Transverse colon (tissue), 4 donors: ENCODE results near the gene NFIA. TPM values are rescaled to one million over a fixed set of nuclear protein-coding genes. Genes with fewer than 3 reads are reported as not detected.
"Not testable (repeated sequence)": the region's sequence is repeated elsewhere in the genome, so short reads cannot be mapped to it uniquely, and the experiment has no call there.

Experiments used
- DNase-seq: peaks from one replicate; pipeline ENCODE4 v3.0.0-alpha.2; 2019
- H3K27ac ChIP-seq, 4 donors: fragments of 200-600 bp; sonication (generic); 2 replicates each; pipeline ENCODE4 v1.5.1; 2016 to 2018; ENCODE audit warnings: inconsistent platforms in 4 of 4
- H3K27me3 ChIP-seq: fragments of 200-600 bp; sonication (generic); 2 replicates; pipeline ENCODE4 v1.5.1; 2017; ENCODE audit warnings: inconsistent platforms
- H3K36me3 ChIP-seq, 4 donors: fragments of 200-600 bp; sonication (generic); 2 replicates each; pipeline ENCODE4 v1.5.1; 2017 to 2019; ENCODE audit warnings: inconsistent platforms in 4 of 4
- H3K4me1 ChIP-seq, 4 donors: fragments of 200-600 bp; sonication (generic); 2 replicates each; pipeline ENCODE4 v1.5.1; 2017 to 2020; ENCODE audit warnings: inconsistent platforms in 4 of 4
- H3K4me3 ChIP-seq, 4 donors: fragments of 200-600 bp; sonication (generic); 1 replicate in 1 of 4; 2 replicates in 3 of 4; pipeline versions ENCODE4 v1.5.1 to v1.6.1; 2017 to 2019; ENCODE audit warnings: inconsistent platforms in 4 of 4
- H3K9me3 ChIP-seq, 2 donors: fragments of 200-600 bp; sonication (generic); 2 replicates each; pipeline ENCODE4 v1.5.1; 2017 to 2019; ENCODE audit warnings: inconsistent platforms in 2 of 2
- EP300 ChIP-seq: sonication (generic); formaldehyde crosslinking; IDR thresholded peaks from one replicate; pipeline ENCODE4 v1.6.1; 2017; ENCODE audit warnings: antibody characterized with exemption, low read depth
- POLR2A ChIP-seq: fragments of 450-650 bp; IDR thresholded peaks from one replicate; pipeline ENCODE4 v1.6.1; 2016; ENCODE audit warnings: antibody characterized with exemption, mild to moderate bottlenecking, moderate library complexity
- POLR2AphosphoS5 ChIP-seq, 3 donors: sonication (generic); formaldehyde crosslinking; IDR thresholded peaks; one replicate each; pipeline ENCODE4 v1.6.1; 2016; ENCODE audit warnings: antibody characterized with exemption in 3 of 3
- WGBS, 2 donors: methylation state at CpG; one replicate each; pipeline ENCODE4 v1.1.5; 2018; ENCODE audit warnings: low coverage in 1 of 2; 5-methylcytosine and 5-hydroxymethylcytosine counted together
- in situ Hi-C, 4 donors: fragments of 200-750 bp; cut with MboI; loops; one replicate each; pipeline versions ENCODE4 v1.15.0 to v1.15.1; 2017; ENCODE audit warnings: low sequenced_read_pairs in 3 of 4, low pct_ligation_motif_present in 1 of 4, low pct_unique_long_range_greater_than_20kb in 1 of 4
- intact Hi-C: fragments of 100-400 bp; cut with DNase I; formaldehyde crosslinking; loops from one replicate; pipeline ENCODE4 v1.15.1; 2023; ENCODE audit warnings: low total_unique reads
- total RNA-seq, 4 donors: library from RNA; depleted of rRNA; stranded (reverse); fragments of >200 nt; gene quantifications; one replicate each; pipeline ENCODE4 v1.1.0, GENCODE V29; 2016
- TF ChIP-seq, protein P1 (sequence below), 5 experiments: fragments of 200-600 bp in 3 of 5; fragments of 450-650 bp in 2 of 5; sonication (generic) in 3 of 5; IDR thresholded peaks; 1 replicate in 2 of 5; 2 replicates in 3 of 5; pipeline ENCODE4 v1.5.1; 2016 to 2017; ENCODE audit warnings: antibody characterized with exemption in 5 of 5, inconsistent platforms in 3 of 5, mild to moderate bottlenecking in 2 of 5, moderate library complexity in 1 of 5

Gene NFIA
- total RNA-seq, 4 donors from 2014 or later, result 17.3 to 37.2 (median 29.8) TPM

DNA sequence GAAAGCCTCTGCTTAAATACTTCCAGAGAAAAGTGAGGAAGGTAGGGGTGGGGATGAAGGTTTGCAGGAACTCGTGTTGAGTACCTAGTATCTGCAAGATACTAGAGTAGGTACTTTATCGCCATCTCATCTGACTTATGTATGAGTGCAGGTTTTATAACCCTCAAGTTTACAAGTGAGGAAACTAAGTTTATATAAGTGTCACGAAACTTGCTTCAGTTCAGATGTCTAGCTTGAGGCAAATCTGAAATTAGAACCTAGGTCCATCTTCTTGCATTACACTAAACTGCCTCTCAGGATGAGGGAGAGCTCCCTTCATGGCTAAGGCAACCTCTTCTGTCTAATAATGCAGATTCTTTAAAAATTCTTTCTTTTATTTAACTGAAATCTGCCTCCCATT lies 43.5 kb downstream of the NFIA start:
- no peaks in the 10 kb centered on the region for H3K27me3 ChIP-seq
- peak overlapping the region in 1 of 4 donors; percentile 20 for H3K27ac ChIP-seq
- no peaks in the 10 kb centered on the region for H3K36me3 ChIP-seq
- no peak overlapping the region for H3K4me3 ChIP-seq
- TF ChIP-seq, protein P1, sequence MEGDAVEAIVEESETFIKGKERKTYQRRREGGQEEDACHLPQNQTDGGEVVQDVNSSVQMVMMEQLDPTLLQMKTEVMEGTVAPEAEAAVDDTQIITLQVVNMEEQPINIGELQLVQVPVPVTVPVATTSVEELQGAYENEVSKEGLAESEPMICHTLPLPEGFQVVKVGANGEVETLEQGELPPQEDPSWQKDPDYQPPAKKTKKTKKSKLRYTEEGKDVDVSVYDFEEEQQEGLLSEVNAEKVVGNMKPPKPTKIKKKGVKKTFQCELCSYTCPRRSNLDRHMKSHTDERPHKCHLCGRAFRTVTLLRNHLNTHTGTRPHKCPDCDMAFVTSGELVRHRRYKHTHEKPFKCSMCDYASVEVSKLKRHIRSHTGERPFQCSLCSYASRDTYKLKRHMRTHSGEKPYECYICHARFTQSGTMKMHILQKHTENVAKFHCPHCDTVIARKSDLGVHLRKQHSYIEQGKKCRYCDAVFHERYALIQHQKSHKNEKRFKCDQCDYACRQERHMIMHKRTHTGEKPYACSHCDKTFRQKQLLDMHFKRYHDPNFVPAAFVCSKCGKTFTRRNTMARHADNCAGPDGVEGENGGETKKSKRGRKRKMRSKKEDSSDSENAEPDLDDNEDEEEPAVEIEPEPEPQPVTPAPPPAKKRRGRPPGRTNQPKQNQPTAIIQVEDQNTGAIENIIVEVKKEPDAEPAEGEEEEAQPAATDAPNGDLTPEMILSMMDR (IDR thresholded peaks at IDR 0.05), result no peak
- TF ChIP-seq EP300, result no peak
- TF ChIP-seq POLR2AphosphoS5 (IDR thresholded peaks at IDR 0.05), result no peak
- no peak for TF ChIP-seq POLR2A
- WGBS, 2 donors, result 44 to 49% methylated on average over 2 to 3 of the region's 3 CpGs
- no peaks in the 10 kb centered on the region for H3K9me3 ChIP-seq
- in situ Hi-C loops, result no loop called here
- no peak for DNase-seq
- intact Hi-C loops, result no loop called here
- peaks cover 0 to 20% (median 6%) of the 10 kb centered on the region in 4 donors for H3K4me1 ChIP-seq

DNA sequence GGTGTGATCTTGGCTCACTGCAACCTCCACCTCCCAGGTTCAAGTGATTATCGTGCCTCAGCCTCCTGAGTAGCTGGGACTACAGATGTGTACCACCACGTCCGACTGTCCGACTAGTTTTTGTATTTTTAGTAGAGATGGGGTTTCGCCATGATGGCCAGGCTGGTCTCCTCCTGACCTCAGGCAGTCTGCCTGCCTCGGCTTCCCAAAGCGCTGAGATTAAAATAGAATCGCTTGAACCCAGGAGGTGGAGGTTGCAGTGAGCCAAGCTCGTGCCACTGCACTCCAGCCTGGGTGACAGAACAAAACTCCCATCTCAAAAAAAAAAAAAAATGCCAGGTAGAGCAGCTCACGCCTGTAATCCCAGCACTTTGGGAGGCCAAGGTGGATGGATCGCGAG lies 44.5 kb downstream of the NFIA start:
- intact Hi-C loops, result loop anchor here (1.0 kb wide), 1 partner anchor 62 kb away; no protein-coding TSS in a partner anchor
- in situ Hi-C loops, H3K9me3 ChIP-seq, H3K27ac ChIP-seq, H3K4me3 ChIP-seq, DNase-seq, H3K27me3 ChIP-seq, H3K36me3 ChIP-seq: not testable (repeated sequence)
- H3K4me1 ChIP-seq, result peaks cover 4 to 20% (median 6%) of the 10 kb centered on the region in 4 donors
- 93 to 95% methylated on average over 4 to 12 of the region's 12 CpGs for WGBS, 2 donors

DNA sequence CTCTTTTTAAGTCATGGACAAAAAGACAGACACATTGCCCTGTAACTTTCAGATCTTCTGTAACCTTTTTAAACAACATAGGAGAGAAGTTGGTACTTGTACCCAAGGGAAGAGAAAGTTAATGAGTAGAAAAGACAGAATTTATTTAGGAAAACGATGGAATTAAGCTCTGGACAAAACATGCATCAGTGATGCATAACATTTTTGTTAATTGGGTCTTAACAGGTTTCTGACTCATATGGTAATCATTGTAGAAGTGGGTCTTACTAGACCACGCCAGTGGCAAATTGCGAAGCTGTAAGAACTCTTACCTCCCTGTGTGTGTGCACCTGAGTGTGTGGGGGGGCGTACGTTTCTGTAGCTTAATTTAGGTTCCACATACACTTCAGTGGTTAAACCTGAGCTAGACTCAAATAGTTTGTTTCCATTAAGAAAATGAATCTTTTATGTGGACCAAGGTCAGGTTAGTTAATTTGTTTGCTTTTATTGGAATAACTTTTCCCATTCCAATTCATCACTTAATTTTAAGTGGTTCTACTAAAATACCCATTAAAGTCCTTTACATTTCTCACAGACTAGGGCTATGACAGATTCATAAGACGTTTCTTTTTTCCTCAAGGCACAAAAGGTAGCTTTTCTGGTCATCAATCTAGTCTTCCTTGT lies 48.1 kb downstream of the NFIA start:
- TF ChIP-seq, protein P1 (IDR thresholded peaks at IDR 0.05), result no peak
- TF ChIP-seq EP300 (no peak), POLR2AphosphoS5 (IDR thresholded peaks at IDR 0.05) (no peak)
- WGBS, 2 donors, result 83% methylated on average over 6 of the region's 6 CpGs
- in situ Hi-C loops, result no loop called here
- DNase-seq, result no peak
- peaks cover 11 to 36% (median 21%) of the 10 kb centered on the region in 4 donors for H3K4me1 ChIP-seq
- no peak overlapping the region for H3K27ac ChIP-seq
- no peaks in the 10 kb centered on the region for H3K27me3 ChIP-seq
- no peaks in the 10 kb centered on the region for H3K36me3 ChIP-seq
- H3K4me3 ChIP-seq, result no peak overlapping the region
- H3K9me3 ChIP-seq, result no peaks in the 10 kb centered on the region
- intact Hi-C loops, result no loop called here

DNA sequence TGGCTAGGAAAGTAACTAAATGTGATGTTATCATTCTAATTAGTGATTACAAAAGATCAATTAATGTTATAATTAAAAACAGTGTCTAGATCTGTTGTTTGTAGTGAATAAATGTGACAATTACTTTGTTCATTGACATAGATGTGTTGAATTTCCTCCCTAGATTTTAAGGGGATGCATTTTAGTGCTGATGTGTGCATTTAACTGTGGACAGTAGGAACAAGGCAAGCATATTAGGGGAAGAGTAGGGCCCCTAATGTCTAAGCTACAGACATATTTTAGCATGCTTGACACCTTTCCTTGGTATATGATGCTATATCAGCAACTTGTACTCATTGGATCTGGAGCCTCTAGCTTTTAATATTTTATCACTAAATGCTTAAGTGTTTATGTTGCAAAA lies 48.9 kb downstream of the NFIA start:
- no peak for DNase-seq
- Histone ChIP-seq H3K9me3 (no peaks in the 10 kb centered on the region), H3K36me3 (no peaks in the 10 kb centered on the region), H3K4me3 (no peak overlapping the region), H3K4me1 (peaks cover 8 to 29% (median 21%) of the 10 kb centered on the region in 4 donors), H3K27me3 (no peaks in the 10 kb centered on the region), H3K27ac (no peak overlapping the region)
- TF ChIP-seq, protein P1 (IDR thresholded peaks at IDR 0.05), result no peak
- TF ChIP-seq EP300, result no peak
- TF ChIP-seq POLR2A, result no peak
- no peak for TF ChIP-seq POLR2AphosphoS5 (IDR thresholded peaks at IDR 0.05)
- in situ Hi-C loops (no loop called here), intact Hi-C loops (no loop called here)

DNA sequence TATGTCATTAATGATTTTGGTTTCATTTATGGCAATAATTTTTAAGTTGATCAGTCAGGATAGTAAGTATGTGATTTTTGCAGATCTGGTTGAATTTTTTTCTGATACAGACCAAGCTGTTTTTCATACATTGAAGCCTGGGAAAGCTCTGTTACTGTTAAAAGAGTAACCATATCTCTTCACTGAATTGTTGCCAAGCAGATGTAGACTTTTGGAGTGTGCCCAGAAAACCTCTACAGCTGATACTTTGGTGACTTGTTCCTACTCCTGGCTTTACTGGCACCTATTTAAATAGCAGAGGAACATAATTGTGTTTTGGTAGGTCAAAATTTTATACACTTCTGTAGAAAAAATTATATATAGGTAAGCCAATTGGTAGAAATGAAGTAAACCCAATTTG lies 49.4 kb downstream of the NFIA start:
- TF ChIP-seq EP300 (no peak), POLR2AphosphoS5 (IDR thresholded peaks at IDR 0.05) (no peak)
- TF ChIP-seq, protein P1 (IDR thresholded peaks at IDR 0.05), result no peak
- Histone ChIP-seq H3K27ac (peak overlapping the region; percentile 66 to 78 (median 78)), H3K4me3 (no peak overlapping the region), H3K4me1 (peaks cover 8 to 29% (median 21%) of the 10 kb centered on the region in 4 donors), H3K9me3 (no peaks in the 10 kb centered on the region), H3K27me3 (no peaks in the 10 kb centered on the region), H3K36me3 (no peaks in the 10 kb centered on the region)
- no peak for DNase-seq
- intact Hi-C loops (no loop called here), in situ Hi-C loops (no loop called here)
